Measurements from ENCODE around the gene TFR2.

TFR2 gene

GRCh38 chr7:100572281-100572948 is 68.9 kb downstream of the TFR2 start:
- no peak for DNase-seq

GRCh38 chr7:100571829-100572116 is 69.6 kb downstream of the TFR2 start:
- DNase-seq, result no peak

GRCh38 chr7:100570954-100571828 is 70.2 kb downstream of the TFR2 start:
- no peak for DNase-seq
